Iris pigment epithelial cell (primary cell): ENCODE results near the gene MFSD12.

Experiments
- DNase-seq: peaks from one replicate; pipeline ENCODE4 v3.0.0-alpha.2; 2011; ENCODE audit warnings: low read depth

Gene MFSD12

GRCh38 chr19:3522421-3523360, 34.7 kb downstream of the MFSD12 start:
- DNase-seq = no peak

- DNase-seq = no peak
Measured at GRCh38 chr19:3521104-3521445, 36.3 kb downstream of the MFSD12 start.

GRCh38 chr19:3520166-3521103, 37.0 kb downstream of the MFSD12 start:
- DNase-seq = no peak

GRCh38 chr19:3519126-3519525, 38.3 kb downstream of the MFSD12 start:
- no peak for DNase-seq

- DNase-seq = no peak
Measured at GRCh38 chr19:3518659-3519058, 38.7 kb downstream of the MFSD12 start.

GRCh38 chr19:3518255-3518654, 39.1 kb downstream of the MFSD12 start:
- no peak for DNase-seq

- DNase-seq = no peak
Measured at GRCh38 chr19:3517638-3518037, 39.7 kb downstream of the MFSD12 start.

GRCh38 chr19:3516675-3517207, 40.6 kb downstream of the MFSD12 start:
- no peak for DNase-seq

- no peak for DNase-seq
Measured at GRCh38 chr19:3515891-3516422, 41.4 kb downstream of the MFSD12 start.

GRCh38 chr19:3514930-3515329, 42.5 kb downstream of the MFSD12 start:
- no peak for DNase-seq

GRCh38 chr19:3513229-3514140, 43.9 kb downstream of the MFSD12 start:
- no peak for DNase-seq

GRCh38 chr19:3512562-3513228, 44.7 kb downstream of the MFSD12 start:
- no peak for DNase-seq

GRCh38 chr19:3511506-3512251, 45.7 kb downstream of the MFSD12 start:
- no peak for DNase-seq

- no peak for DNase-seq
Measured at GRCh38 chr19:3510727-3511126, 46.7 kb downstream of the MFSD12 start.

- peak; percentile 73 for DNase-seq
Measured at GRCh38 chr19:3509566-3509989, 47.8 kb downstream of the MFSD12 start.

- no peak for DNase-seq
Measured at GRCh38 chr19:3508771-3509535, 48.4 kb downstream of the MFSD12 start.

GRCh38 chr19:3508121-3508661, 49.2 kb downstream of the MFSD12 start:
- peak; percentile 14 for DNase-seq

- DNase-seq = peak; percentile 18
Measured at GRCh38 chr19:3507371-3508120, 49.8 kb downstream of the MFSD12 start.
